Stimulated activated CD4-positive, alpha-beta T cell treated with anti-CD3 and anti-CD28 coated beads, Interleukin-1b, Interleukin-23, amount 100 ng/mL, for 24 hours (primary cell): Measurements from ENCODE around the gene ARRDC2.
"Not testable (repeated sequence)": the region's sequence is repeated elsewhere in the genome, so short reads cannot be mapped to it uniquely, and the experiment has no call there.

Experiments used
- DNase-seq, 4 experiments: peaks; one replicate each; pipeline ENCODE4 v3.0.0-alpha.2; 2020; ENCODE audit warnings: low read depth in 4 of 4, low spot score in 1 of 4

ARRDC2 gene

GRCh38 chr19:18007917-18008673 is at the start of gene ARRDC2:
Gene ARRDC2, plus strand, starts transcription at chr19:18008170. Its CDS starts 141 bp downstream, at chr19:18008311.
- DNase-seq: peak; percentile 72 to 81 (median 76)

- no peak for DNase-seq
These were observed 43.9 kb upstream of the ARRDC2 start for GRCh38 chr19:17963936-17964691.

- DNase-seq: no peak
These were observed 42.4 kb upstream of the ARRDC2 start for GRCh38 chr19:17965370-17966128.

- no peak for DNase-seq
These were observed 41.9 kb upstream of the ARRDC2 start for GRCh38 chr19:17966129-17966483.

GRCh38 chr19:17966550-17967256 is 41.3 kb upstream of the ARRDC2 start, which contains the start of gene KCNN1:
Gene KCNN1, plus strand, starts transcription at chr19:17967107. Its CDS starts 6,782 bp downstream, at chr19:17973889.
- no peak for DNase-seq

GRCh38 chr19:17967257-17968051 is 40.5 kb upstream of the ARRDC2 start:
- no peak for DNase-seq

GRCh38 chr19:17968362-17968761 is 39.6 kb upstream of the ARRDC2 start:
- DNase-seq: no peak

GRCh38 chr19:17969096-17969792 is 38.7 kb upstream of the ARRDC2 start:
- DNase-seq: no peak

GRCh38 chr19:17972230-17972629 is 35.7 kb upstream of the ARRDC2 start:
- no peak for DNase-seq

- DNase-seq: no peak
These were observed 34.2 kb upstream of the ARRDC2 start for GRCh38 chr19:17973759-17974158.

- DNase-seq: no peak
These were observed 33.4 kb upstream of the ARRDC2 start for GRCh38 chr19:17974551-17974950.

GRCh38 chr19:17975032-17975431 is 32.9 kb upstream of the ARRDC2 start:
- no peak for DNase-seq

- no peak for DNase-seq
These were observed 30.9 kb upstream of the ARRDC2 start for GRCh38 chr19:17977021-17977420.

- DNase-seq: no peak
These were observed 30.5 kb upstream of the ARRDC2 start for GRCh38 chr19:17977488-17977887.

GRCh38 chr19:17981611-17982010 is 26.4 kb upstream of the ARRDC2 start:
- no peak for DNase-seq

GRCh38 chr19:17982430-17982829 is 25.5 kb upstream of the ARRDC2 start:
- no peak for DNase-seq

- no peak for DNase-seq
These were observed 22.7 kb upstream of the ARRDC2 start for GRCh38 chr19:17985037-17985818.

- not testable (repeated sequence) for DNase-seq
These were observed 21.4 kb upstream of the ARRDC2 start for GRCh38 chr19:17986569-17986968.

GRCh38 chr19:17988161-17988560 is 19.8 kb upstream of the ARRDC2 start:
- DNase-seq: no peak
